HG03432 (cell line): ENCODE measurements around the gene R3HCC1L.

Source experiments
- ATAC-seq: cut with Tn5 transposase; IDR thresholded peaks from one replicate; pipeline ENCODE4 v1.9.1; 2021; ENCODE audit warnings: mild to moderate bottlenecking, moderate library complexity; ENCODE audit not compliant: unreplicated experiment

Gene R3HCC1L

DNA sequence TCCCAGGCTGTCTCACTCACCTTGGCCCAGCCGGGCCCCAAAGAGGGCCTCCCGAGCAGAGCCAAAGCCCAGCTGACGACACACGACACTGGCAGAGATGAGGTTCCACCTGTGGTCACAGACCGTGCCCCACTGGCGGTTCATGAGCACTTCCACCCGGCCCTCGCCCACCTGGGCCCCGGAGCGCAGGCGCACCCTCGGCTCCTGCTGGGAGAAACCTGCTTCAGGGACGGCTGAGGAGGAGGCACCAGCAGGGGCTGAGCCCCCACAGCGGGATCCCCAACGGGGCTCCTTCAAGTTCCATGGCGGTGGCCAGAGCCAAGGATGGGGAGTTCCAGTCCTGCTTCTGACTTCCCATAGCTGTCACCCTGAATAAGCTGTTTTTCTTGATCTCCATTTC is 123.5 kb downstream of the R3HCC1L start:
- ATAC-seq, result no peak

- no peak for ATAC-seq
Observed at GRCh38 chr10:98258683-98259454, 124.4 kb downstream of the R3HCC1L start.

DNA sequence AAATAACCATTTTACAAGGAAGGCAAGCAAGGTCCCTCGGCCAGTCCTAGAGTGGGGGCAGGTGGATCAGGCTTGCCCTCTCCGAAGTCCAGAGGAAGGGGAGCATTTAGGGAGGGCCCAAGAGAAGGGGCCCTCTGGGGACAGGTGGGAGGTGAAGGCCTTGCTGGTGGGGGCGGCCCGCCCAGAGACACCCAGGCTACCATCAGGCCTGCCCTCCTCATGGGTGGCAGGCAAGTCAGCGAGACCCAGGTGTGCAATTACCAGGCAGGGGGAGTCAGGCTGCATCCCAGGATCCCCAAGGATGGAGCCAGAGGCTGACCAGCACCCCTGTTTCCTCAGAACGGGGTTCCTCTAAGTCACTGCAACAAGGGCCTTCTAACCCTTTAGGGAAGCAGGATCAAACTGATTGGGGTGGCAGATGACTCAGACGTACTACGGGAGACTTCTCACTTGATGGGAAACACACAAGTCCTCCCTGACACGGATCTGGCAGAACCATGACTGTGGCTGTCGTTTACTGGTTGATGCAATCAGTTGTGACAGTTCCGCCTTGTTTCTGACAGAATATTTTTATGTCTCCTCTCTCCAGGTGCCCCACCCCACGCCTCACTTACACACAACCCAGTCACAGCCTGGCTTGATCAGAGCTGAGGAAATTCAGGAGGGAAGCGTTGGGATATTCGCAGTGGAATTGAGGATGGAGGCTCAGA is 125.3 kb downstream of the R3HCC1L start:
- no peak for ATAC-seq

DNA sequence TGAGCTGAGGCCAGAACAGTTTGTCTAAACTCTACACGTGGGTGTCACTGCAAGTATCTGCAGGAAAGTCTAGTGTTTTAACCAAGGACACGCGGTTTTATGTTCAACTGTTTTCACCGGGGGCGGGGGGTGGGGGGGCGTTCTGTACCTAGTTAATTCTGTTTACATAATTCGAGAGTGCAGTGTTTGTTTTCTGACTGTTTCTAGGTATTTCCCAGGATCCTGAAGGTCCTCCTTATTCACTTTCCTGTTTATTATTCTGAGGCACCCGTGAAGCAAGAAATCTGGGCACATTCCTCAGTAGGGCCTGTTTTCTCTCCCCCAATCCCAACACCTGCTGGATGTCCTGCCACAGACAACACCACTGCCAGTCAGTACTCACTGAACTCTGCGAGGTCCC is 125.9 kb downstream of the R3HCC1L start:
- no peak for ATAC-seq

GRCh38 chr10:98260752-98261151 is 126.3 kb downstream of the R3HCC1L start:
- no peak for ATAC-seq

DNA sequence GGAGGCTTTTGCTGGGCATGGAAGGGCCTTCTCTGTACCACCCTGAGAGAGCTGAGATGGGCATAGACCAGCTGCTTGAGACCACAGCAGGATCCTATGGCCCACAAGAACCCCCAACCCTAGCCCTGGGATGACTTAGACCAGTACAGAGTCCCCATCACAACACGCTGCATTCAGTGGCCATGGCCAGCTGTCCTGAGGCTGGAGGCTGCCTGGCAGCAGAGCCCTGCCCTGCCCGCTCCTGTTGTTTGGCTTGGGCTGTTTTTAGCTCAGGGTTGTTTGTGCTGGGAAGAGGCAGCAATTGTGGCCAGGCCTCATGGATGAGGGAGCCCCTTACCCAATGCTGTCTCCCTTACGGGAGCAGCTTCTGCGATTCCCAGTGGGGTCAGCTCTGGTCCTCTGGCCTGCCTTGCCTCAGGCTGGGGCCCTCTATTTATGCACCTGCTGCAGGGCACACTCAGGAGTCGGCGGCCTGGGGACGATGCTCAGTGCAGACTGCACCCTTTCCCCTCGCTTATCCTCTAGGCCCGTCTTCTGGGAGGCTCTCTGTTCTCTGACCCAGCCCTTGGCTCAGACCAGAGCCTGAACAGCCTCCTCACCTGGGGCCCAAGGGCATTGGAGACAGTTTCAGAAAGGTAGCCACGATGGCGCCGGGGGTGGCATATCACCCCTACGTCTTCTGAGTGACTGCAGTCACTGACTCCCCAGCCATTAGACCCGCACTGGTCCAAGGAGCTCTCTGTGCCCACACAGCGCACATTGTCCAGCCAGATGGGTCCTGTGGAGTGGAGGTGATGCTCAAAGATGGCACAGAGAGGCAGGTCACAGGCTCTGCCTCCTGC is 127.2 kb downstream of the R3HCC1L start:
- ATAC-seq, result no peak

- no peak for ATAC-seq
Observed at GRCh38 chr10:98262571-98262970, 128.1 kb downstream of the R3HCC1L start.

DNA sequence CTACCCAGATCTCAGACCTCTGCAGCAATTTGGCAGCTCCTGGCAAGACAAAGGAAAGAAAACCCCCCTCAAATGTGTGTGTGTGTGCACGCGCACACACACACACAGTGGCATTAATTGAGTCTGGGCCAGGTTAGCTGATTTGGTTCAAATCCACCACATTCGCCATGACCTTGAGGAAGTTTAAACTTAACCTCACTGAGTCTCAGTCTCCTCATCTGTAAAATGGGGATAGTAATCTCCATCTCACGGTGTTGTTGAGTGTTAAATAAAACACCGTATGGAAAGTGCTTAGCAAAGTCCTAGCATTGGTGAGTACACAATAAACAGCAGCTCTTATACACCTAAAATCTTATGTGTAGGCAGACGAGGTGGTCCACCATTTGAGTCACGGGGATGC is 128.6 kb downstream of the R3HCC1L start:
- no peak for ATAC-seq

- no peak for ATAC-seq
Observed at GRCh38 chr10:98264378-98265065, 130.1 kb downstream of the R3HCC1L start.

- ATAC-seq, result no peak
Observed at GRCh38 chr10:98265403-98266378, 131.2 kb downstream of the R3HCC1L start.

GRCh38 chr10:98266647-98267046 is 132.2 kb downstream of the R3HCC1L start:
- no peak for ATAC-seq

- ATAC-seq, result no peak
Observed at GRCh38 chr10:98267069-98267893, 132.8 kb downstream of the R3HCC1L start.

GRCh38 chr10:98267894-98268693 is 133.6 kb downstream of the R3HCC1L start, which contains the start of gene LOXL4:
Gene LOXL4, minus strand, starts transcription at chr10:98268194. Its CDS starts 5,175 bp downstream, at chr10:98263019.
- ATAC-seq, result no peak

- ATAC-seq, result no peak
Observed at GRCh38 chr10:98268694-98269431, 134.4 kb downstream of the R3HCC1L start.

- ATAC-seq, result no peak
Observed at GRCh38 chr10:98269435-98269912, 135.0 kb downstream of the R3HCC1L start.

- ATAC-seq, result no peak
Observed at GRCh38 chr10:98270073-98270740, 135.8 kb downstream of the R3HCC1L start.

DNA sequence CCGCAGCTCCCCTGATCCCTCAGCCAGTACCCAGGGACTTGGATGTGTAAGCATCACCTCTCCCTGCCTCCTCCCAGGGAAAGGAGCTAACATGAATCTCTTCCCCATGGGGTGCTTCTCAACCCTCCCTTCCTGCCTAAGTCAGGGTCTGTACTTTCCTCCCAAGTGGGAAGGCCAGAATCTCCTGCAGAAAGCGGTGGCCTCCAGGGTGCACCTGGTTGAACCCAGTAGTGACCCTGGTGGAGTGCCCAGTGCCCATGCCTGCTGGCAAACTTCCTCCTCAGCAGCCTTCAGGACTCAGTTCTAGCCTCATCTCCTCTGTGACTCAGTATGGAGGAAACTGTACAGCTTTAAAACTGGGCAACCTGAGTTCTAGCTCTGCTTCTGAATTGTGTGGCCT is 136.3 kb downstream of the R3HCC1L start:
- ATAC-seq, result no peak
